Measurements from ENCODE around the gene SND1.

GRCh38 chr7:128113839-128114238 is 461.8 kb downstream of the SND1 start:
- TF ChIP-seq CTCF (IDR thresholded peaks at IDR 0.05): no peak
- TF ChIP-seq POLR2A (IDR thresholded peaks at IDR 0.05): no peak
